Measurements from ENCODE around the gene CACNA1F.

- TF ChIP-seq ISL1 (CRISPR knock-in tag; IDR thresholded peaks at IDR 0.05) (no peak), CSDC2 (CRISPR knock-in tag; IDR thresholded peaks at IDR 0.05) (no peak), PATZ1 (CRISPR knock-in tag; IDR thresholded peaks at IDR 0.05; ENCODE audit: borderline replicate concordance) (no peak), RARB (CRISPR knock-in tag; IDR thresholded peaks at IDR 0.05) (no peak), ZNF70 (CRISPR knock-in tag; IDR thresholded peaks at IDR 0.05) (no peak), CREB5 (CRISPR knock-in tag; IDR thresholded peaks at IDR 0.05; ENCODE audit: low read depth) (no peak), ZNF565 (CRISPR knock-in tag; conservative IDR thresholded peaks at IDR 0.05; ENCODE audit: low read depth) (no peak), CSRNP3 (CRISPR knock-in tag; IDR thresholded peaks at IDR 0.05) (no peak), ZNF8 (CRISPR knock-in tag; IDR thresholded peaks at IDR 0.05) (no peak), PPARA (CRISPR knock-in tag; IDR thresholded peaks at IDR 0.05; ENCODE audit: borderline replicate concordance) (no peak), BACH2 (CRISPR knock-in tag; IDR thresholded peaks at IDR 0.05; ENCODE audit: borderline replicate concordance) (no peak)
- TF ChIP-seq, protein P1, sequence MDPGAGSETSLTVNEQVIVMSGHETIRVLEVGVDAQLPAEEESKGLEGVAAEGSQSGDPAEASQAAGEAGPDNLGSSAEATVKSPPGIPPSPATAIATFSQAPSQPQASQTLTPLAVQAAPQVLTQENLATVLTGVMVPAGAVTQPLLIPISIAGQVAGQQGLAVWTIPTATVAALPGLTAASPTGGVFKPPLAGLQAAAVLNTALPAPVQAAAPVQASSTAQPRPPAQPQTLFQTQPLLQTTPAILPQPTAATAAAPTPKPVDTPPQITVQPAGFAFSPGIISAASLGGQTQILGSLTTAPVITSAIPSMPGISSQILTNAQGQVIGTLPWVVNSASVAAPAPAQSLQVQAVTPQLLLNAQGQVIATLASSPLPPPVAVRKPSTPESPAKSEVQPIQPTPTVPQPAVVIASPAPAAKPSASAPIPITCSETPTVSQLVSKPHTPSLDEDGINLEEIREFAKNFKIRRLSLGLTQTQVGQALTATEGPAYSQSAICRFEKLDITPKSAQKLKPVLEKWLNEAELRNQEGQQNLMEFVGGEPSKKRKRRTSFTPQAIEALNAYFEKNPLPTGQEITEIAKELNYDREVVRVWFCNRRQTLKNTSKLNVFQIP (CRISPR knock-in tag; IDR thresholded peaks at IDR 0.05; ENCODE audit: borderline replicate concordance, low read depth), result no peak
These were observed 15.9 kb upstream of the CACNA1F start for GRCh38 chrX:49249071-49249470.

Data from SK-N-SH treated with all-trans-retinoic acid at 6 μM for 48 hours (cell line).